SHP77 treated with DMSO at 0.1 percent for 48 hours (cell line): ENCODE measurements around the gene B3GAT2.
"Not testable (repeated sequence)": the region's sequence is repeated elsewhere in the genome, so short reads cannot be mapped to it uniquely, and the experiment has no call there.

Experiments used
- DNase-seq: peaks from one replicate; lab custom pipeline; 2025; lab: John Stamatoyannopoulos, UW

The B3GAT2 gene

DNA sequence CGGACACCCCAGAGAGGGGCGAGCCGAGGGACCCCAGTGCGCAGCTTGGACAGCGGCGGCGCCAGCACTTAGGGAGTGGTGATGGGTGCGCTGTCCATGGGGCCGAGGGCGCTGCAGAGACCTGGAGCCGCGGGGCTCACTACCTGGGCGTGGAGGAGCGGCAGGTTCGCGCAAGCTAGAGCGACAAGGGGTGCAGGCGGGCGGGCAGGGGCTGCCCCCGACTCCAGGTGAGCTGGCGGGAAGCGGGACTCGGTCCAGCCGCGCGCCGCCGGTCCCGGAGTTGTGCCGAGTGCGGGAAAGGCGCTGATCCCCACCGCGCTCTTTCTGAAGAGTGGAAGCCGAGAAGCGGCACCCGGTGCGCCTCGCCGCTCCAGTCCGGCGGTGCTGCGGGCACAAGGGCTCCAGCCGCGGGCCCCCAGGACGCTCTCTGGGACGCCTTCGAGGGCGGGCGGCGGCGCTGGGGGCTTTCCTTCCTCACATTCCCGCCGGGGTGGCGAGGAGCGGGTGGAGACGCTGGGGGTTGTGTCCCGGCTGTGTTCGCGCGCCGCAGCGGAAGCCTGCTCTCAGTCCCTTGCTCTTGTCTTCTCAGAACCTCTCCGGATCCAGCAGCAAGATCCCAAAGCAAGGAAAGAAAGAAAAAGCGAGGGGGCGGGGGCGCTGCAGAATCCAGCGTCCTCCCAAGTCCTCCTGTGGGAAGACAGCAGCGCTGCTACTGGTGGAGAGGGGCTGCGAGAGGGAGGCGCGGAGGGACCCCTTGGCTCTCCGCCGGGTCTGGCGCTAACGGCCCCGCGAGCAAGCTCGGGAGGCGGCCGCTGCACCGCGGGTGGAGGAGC lies at the start of gene B3GAT2:
Gene B3GAT2, minus strand, starts transcription at position 610 of the 833 bp plus-strand sequence. CDS start 631 bp downstream, outside the sequence.
- DNase-seq = no peak

DNA sequence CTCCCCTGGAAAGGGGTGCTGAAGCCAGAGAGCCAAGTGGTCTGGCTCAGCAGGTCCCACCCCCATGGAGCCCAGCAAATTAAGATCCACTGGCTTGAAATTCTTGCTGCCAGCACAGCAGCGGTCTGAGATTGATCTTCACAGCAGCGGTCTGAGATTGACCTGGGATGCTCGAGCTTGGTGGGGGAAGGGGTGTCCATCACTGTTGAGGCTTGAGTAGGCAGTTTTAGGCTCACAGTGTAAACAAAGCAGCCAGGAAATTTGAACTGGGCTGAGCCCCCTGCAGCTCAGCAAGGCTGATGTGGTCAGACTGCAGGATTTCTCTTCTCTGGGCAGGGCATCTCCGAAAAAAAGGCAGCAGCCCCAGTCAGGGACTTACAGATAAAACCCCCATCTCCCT lies 41.3 kb upstream of the B3GAT2 start:
- no peak for DNase-seq

- no peak for DNase-seq
These were observed 40.5 kb upstream of the B3GAT2 start for GRCh38 chr6:70997379-70997778.

DNA sequence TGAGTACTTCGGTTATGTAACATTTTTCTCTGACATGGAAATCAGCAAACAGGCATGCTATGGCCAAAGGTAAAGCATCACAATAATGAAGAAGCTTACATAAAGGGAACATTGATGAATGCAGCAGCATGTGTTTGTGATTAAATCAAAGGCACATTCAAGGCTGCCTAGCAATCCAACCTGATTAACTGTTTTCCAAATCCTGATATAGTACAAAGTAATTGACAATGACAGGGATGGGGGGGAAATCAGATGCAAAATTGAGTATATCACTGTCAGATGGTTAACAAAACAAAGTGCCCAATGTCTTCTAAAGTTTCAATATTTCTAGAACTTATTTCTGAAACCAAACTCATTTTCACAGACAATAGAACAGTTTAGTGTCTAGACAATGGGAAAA lies 39.2 kb upstream of the B3GAT2 start:
- no peak for DNase-seq

DNA sequence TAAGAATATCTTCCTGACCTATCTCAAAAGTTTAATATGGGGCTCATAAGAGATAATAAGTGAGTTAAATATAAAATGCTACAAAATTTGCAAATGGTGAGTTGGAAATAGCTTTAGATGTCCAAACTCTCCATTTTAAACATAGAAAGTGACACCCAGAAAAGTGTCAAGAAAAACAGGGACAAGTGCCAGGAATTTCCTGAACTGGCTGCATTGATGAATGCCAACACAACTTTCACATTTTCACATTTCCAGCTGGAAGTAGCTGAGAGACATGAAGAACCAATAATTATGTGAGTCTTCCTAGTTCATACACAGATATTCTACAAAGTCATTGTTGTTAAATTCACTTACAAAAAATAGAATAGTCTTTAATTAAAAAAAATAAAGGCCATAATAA lies 38.6 kb upstream of the B3GAT2 start:
- DNase-seq = no peak

GRCh38 chr6:70991253-70991652 lies 34.4 kb upstream of the B3GAT2 start:
- no peak for DNase-seq

DNA sequence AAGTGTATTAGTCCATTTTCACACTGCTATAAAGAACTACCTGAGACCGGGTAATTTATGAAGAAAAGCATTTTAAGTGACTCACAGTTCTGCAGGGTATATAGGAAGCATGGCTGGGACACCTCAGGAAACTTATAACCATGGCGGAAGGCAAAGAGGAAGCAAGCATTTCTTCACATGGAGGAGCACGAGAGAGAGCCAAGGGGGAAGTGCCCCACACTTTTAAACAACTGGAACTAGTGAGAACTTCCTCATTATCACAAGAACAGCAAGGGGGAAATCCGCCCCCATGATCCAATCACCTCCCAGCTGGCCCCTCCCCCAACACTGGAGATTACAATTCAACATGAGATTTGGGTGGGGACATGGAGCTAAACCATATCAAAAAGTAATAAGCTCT lies 28.3 kb upstream of the B3GAT2 start:
- no peak for DNase-seq

DNA sequence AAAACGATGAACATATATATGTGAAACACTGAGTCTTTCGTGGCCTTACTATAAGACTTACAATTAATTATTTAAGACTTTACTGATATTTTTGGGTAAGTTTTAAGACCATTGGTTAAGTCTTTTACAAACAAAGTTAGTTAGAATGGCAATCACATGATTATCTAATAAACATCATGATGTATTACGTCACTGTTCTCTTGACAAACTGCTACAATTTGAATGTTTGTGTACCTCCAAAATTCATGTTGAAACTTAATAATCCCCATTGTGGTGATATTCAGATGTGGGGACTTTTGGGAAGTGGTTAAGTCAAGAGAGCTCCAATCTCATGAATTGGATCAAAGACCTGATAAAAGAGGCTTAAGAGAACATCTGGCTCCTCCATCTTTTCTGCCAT lies 25.9 kb upstream of the B3GAT2 start:
- DNase-seq = no peak

- no peak for DNase-seq
These were observed 23.9 kb upstream of the B3GAT2 start for GRCh38 chr6:70980727-70981126.

DNA sequence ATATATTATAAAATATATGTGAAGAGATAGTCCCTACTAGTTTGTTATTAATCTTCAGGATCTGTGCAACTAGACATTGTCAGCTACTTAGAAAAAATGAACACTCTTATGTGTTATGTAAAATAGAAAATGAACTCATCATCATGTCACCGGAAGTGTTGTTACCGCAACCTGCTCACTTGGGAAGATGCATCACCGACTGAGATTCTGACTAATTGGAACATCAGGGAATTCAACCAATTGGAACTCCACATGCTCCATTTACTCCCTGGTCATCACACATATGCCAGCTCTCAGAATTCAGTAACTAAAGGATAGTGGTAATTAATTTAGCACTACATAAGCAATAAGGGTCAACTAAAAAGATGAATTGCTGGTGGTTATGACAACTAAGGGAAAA lies 16.7 kb upstream of the B3GAT2 start:
- no peak for DNase-seq

GRCh38 chr6:70967049-70967448 lies 10.2 kb upstream of the B3GAT2 start:
- no peak for DNase-seq

DNA sequence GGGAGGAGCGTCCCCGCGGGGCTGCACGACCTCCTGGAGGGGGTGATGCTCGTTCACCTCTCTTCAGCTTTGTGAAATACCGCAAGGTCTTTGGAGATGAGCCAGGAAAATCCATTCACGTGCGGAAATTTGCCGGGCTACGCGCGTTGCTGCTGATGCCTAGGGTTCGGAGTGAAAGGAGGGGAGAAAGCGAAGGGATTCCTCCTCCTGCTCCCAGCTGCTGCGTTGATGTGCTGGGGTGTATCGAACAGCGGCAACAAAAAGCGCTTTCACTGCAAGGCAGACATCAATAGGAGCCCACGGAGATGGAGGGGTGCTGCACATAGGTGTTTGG lies 391 bp upstream of the B3GAT2 start:
- DNase-seq = no peak

GRCh38 chr6:70956191-70956450 lies 739 bp downstream of the B3GAT2 start:
- DNase-seq = no peak

GRCh38 chr6:70955441-70956190 lies 1.2 kb downstream of the B3GAT2 start:
- DNase-seq = peak; percentile 42

DNA sequence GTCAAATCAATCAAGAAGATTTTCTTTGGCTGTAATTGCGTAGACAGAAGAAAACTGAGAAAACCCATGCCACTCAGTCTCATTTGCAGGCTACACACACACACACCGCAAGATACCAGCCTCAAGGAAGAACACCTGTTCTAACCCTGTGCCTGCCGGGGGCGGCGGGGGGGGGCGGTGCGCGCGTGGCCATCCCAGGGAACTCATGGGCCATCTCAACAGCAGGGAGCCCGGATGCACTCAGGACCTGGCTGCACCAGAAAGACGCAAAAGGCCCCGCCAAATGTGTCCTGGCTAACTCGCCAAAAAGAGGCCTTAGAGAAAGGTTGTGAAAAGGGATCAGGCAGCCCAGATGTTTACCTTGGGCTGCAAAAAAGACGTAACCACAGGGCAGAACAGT lies 2.1 kb downstream of the B3GAT2 start:
- no peak for DNase-seq

DNA sequence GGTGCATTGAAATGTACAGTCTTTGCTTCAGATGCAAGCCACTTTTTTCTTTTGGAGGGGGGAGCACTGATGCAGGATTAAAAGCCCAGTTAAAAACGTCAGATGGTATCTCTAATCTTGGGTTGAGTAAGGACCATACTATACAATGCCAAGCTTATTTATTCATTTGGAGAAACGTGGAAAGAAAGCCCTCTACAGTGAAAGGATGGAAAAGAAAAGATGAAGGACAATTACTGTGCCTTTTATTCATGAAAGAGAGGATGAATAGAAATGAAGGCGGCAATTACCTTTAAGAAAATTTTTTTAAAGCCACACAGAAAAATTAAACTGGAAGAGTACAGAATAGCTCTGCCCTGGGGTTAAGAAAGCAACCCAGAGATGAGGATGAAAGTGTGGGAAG lies 2.7 kb downstream of the B3GAT2 start:
- no peak for DNase-seq

DNA sequence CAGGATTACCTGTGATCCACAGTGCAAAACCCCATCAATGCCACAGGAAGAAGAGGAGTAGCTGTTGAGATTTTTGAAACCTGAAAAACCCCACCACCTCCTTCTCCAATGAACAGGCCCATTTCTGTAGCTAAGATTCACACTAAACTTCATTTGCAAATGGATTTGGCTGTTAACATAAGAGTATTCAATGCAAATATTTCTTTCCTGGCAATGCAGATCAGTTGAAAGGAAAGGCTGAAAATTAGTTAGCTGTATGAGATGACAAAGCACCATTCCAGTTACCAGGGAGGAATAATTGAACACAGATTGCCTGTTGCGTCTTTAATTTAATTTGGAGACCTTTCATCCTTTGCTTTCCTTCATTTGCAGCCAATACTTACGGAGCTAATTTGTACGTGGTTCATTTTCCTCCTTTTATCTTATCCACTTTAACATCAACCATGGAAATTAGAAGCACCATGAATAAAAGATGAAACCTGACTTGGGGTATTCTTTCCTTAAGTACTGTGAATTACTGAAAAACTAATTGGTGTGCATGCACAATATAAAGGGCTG lies 4.2 kb downstream of the B3GAT2 start:
- no peak for DNase-seq

DNA sequence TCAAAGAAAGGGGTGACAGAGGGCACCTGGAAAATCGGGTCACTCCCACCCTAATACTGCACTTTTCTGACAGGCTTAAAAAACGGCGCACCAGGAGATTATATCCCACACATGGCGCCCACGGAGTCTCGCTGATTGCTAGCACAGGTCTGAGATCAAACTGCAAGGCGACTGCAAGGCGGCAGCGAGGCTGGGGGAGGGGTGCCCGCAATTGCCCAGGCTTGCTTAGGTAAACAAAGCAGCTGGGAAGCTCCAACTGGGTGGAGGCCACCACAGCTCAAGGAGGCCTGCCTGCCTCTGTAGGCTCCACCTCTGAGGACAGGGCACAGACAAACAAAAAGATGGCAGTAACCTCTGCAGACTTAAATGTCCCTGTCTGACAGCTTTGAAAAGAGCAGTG lies 12.5 kb downstream of the B3GAT2 start:
- not testable (repeated sequence) for DNase-seq

DNA sequence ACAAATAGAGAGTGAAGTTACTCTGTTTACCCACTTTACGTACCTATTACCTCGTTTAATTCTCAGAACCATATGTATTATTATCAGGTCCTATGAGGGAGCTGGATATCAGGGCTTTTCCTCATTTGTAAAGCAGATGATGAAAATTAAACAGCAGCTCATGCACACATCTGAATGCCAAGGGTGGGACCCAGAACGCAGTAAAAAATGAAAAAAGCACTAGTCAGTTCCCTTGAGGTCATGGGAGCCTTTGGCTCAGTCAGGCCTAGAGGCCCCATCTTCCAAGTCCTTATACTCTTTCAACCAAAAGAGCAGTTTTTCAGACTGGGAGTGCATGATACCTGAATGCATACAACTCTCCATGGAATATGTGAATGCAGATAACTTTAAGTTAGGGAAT lies 23.0 kb downstream of the B3GAT2 start:
- no peak for DNase-seq

DNA sequence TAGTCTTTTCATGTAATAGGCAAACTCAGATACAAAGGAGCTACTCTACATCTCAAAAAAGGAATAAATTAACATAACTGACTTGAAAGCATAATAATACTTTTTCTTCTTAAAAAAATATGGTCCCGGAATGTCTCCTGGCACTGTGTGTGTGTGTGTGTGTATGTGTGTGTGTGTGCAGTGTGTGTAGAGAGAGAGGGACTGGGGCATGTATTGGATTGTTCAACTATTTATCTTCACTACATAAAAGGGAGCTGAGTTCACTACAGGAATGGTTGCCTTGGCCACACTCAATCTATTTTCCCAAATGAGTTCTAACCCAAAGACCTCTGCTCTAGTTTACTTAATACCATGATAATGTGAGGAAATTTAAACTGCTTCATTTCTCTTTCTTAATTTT lies 51.1 kb downstream of the B3GAT2 start:
- no peak for DNase-seq

DNA sequence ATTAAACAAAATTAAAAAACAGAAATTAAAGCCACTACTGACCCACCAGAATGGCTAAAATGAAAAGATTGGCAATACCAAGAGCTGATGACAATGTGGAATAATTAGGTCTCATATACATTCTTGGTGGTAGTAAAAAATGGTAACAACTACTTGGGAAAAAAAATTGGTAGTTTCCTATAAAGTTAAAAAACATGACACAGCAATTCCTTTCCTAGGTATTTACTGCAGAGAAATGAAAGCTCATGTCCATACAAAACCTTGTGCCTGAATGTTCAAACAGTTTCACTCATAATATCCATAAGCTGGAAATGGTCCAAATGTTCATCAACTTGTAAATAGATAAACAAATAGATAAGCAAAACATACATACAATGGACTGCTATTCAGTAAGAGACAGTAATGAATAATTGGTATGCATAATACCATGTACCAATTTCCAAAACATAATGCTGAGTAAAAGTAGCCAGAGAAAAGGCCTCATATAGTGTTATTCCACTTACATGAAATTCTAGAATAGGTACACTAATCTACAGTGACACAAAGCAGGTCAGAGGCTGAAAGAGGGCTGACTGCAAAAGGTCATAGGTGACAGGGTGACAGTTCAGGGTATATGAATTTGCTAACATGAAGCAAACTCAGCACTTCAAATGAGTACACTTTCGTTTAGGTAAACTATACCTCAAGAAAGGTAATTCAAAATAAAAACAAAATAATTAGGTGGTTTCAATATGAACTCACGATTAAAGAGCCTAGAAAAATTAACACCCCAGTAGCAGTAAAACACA lies 53.0 kb downstream of the B3GAT2 start:
- no peak for DNase-seq

DNA sequence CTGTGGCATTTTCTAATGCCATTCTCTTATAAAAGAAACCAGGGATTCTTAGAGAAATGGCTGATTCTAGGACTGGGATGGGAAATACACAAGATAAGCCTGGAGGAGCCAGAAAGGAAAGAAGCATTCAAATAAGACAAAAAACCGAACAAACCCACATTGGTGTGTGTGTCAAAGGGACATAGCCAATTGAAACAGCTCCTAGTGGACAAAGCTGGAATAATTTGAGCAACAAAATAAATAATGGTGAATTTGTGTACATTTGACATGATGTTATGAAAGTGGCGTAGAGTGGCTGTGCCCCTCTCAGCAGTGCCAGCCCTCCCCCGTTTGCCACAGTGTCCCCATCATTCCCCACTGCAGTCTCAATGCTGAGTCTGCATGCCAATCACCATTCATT lies 55.5 kb downstream of the B3GAT2 start:
- no peak for DNase-seq

- no peak for DNase-seq
These were observed 56.8 kb downstream of the B3GAT2 start for GRCh38 chr6:70900047-70900446.
